ENCODE results near the gene FAM193B. TPM values are rescaled to one million over a fixed set of nuclear protein-coding genes. Genes with fewer than 3 reads are reported as not detected.

Gene FAM193B
- total and polyA plus RNA-seq, 7 donors, result 9.0 to 87.4 (median 41.8) TPM

GRCh38 chr5:177498013-177498787 lies 56.2 kb downstream of the FAM193B start:
- DNase-seq, result peak; percentile 84
- WGBS, 2 donors, result 6 to 13% methylated on average over 48 of the region's 48 CpGs
- H3K4me1 ChIP-seq, result peaks cover 0 to 60% (median 49%) of the 10 kb centered on the region in 4 donors
- no peaks in the 10 kb centered on the region for H3K9me3 ChIP-seq
- H3K36me3 ChIP-seq, result peaks cover 0 to 13% (median 5%) of the 10 kb centered on the region in 4 donors
- TF ChIP-seq EP300 (IDR thresholded peaks at IDR 0.05) (no peak), POLR2AphosphoS5 (IDR thresholded peaks at IDR 0.05) (no peak), CTCF (IDR thresholded peaks at IDR 0.05) (no peak), POLR2A (IDR thresholded peaks at IDR 0.05) (no peak)
- intact Hi-C loops (cut with DNase I), result loop anchor here (2.0 kb wide), 1 partner anchor 71 kb away; the partner anchor contains the start of gene GRK6
- H3K27me3 ChIP-seq, result no peaks in the 10 kb centered on the region
- H3K27ac ChIP-seq, result peak overlapping the region; percentile 95 to 99 (median 97)
- peak overlapping the region; percentile 66 to 97 (median 86) for H3K4me3 ChIP-seq

GRCh38 chr5:177497292-177498012 lies 56.9 kb downstream of the FAM193B start, which contains the start of gene PDLIM7:
Gene PDLIM7, minus strand, starts transcription at chr5:177497604. Its CDS starts 1,092 bp downstream, at chr5:177496512.
- WGBS, 2 donors, result 0 to 1% methylated on average over 73 of the region's 73 CpGs
- no peaks in the 10 kb centered on the region for H3K27me3 ChIP-seq

GRCh38 chr5:177496727-177497291 lies 57.6 kb downstream of the FAM193B start:
- WGBS, 2 donors, result 3 to 10% methylated on average over 27 to 29 of the region's 29 CpGs
- Histone ChIP-seq H3K27me3 (no peaks in the 10 kb centered on the region), H3K4me3 (peak overlapping the region; percentile 66 to 97 (median 86)), H3K27ac (peak overlapping the region; percentile 95 to 99 (median 97)), H3K36me3 (peaks cover 6 to 23% (median 13%) of the 10 kb centered on the region in 4 donors), H3K9me3 (no peaks in the 10 kb centered on the region), H3K4me1 (peaks cover 0 to 74% (median 63%) of the 10 kb centered on the region in 4 donors)
- intact Hi-C loops (cut with DNase I), result loop anchor here (1.0 kb wide), 1 partner anchor 41 kb away; no protein-coding TSS in a partner anchor
- peak; percentile 78 to 89 for TF ChIP-seq POLR2A (IDR thresholded peaks at IDR 0.05)
- TF ChIP-seq EP300 (IDR thresholded peaks at IDR 0.05), result peak in 2 of 4 donors; percentile 30 to 38
- no peak for TF ChIP-seq CTCF (IDR thresholded peaks at IDR 0.05)
- TF ChIP-seq POLR2AphosphoS5 (IDR thresholded peaks at IDR 0.05), result peak; percentile 85 to 95 (median 93)
- peak; percentile 97 for DNase-seq

More at GRCh38 chr5:177497292-177498012, 56.9 kb downstream of the FAM193B start, which contains the start of gene PDLIM7:
- peak; percentile 99 for DNase-seq
- intact Hi-C loops (cut with DNase I), result loop anchor here (2.0 kb wide), 1 partner anchor 71 kb away; the partner anchor contains the start of gene GRK6
- Histone ChIP-seq H3K27ac (peak within 1 kb of the TSS; percentile 95 to 99 (median 97)), H3K4me1 (peaks cover 0 to 67% (median 57%) of the 10 kb centered on the region in 4 donors), H3K36me3 (peaks cover under 1 to 16% (median 7%) of the 10 kb centered on the region in 4 donors), H3K4me3 (peak within 1 kb of the TSS; percentile 66 to 97 (median 86)), H3K9me3 (no peaks in the 10 kb centered on the region)
- TF ChIP-seq POLR2A (IDR thresholded peaks at IDR 0.05) (peak; percentile 80 to 84), POLR2AphosphoS5 (IDR thresholded peaks at IDR 0.05) (peak; percentile 91 to 99 (median 98)), EP300 (IDR thresholded peaks at IDR 0.05) (no peak)

- Histone ChIP-seq H3K27ac (peak overlapping the region; percentile 95 to 99 (median 97)), H3K9me3 (no peaks in the 10 kb centered on the region), H3K27me3 (no peaks in the 10 kb centered on the region), H3K4me1 (peaks cover 0 to 76% (median 68%) of the 10 kb centered on the region in 4 donors), H3K4me3 (peak overlapping the region; percentile 66 to 97 (median 86)), H3K36me3 (peaks cover 11 to 29% (median 18%) of the 10 kb centered on the region in 4 donors)
- no peak for DNase-seq
- intact Hi-C loops (cut with DNase I), result loop anchor here (1.0 kb wide), 1 partner anchor 40 kb away; no protein-coding TSS in a partner anchor
- TF ChIP-seq CTCF (IDR thresholded peaks at IDR 0.05) (peak in 3 of 4 experiments; percentile 22 to 48 (median 37)), POLR2A (IDR thresholded peaks at IDR 0.05) (no peak)
- 29 to 52% methylated on average over 12 of the region's 12 CpGs for WGBS, 2 donors
Measured at GRCh38 chr5:177496070-177496726, 58.2 kb downstream of the FAM193B start.

Measured in sigmoid colon (tissue), 7 donors.